ENCODE data around the gene MB. TPM values are rescaled to one million over a fixed set of nuclear protein-coding genes. Genes with fewer than 3 reads are reported as not detected.

The MB gene
- total RNA-seq, 1 donor from 2014 or later: not detected

- Mint-ChIP-seq H3K27me3 (ENCODE audit: insufficient read depth, low read depth) (peaks cover 11% of the 10 kb centered on the region), H3K4me3 (no peak overlapping the region)
Measured at GRCh38 chr22:35657571-35658312, 40.6 kb upstream of the MB start.

GRCh38 chr22:35656284-35656752, 39.2 kb upstream of the MB start:
- Histone ChIP-seq H3F3A (ENCODE audit: low read depth) (no peaks in the 10 kb centered on the region), H3K9ac (no peak overlapping the region), H3K4me1 (no peaks in the 10 kb centered on the region), H3K79me2 (ENCODE audit: low read depth) (no peaks in the 10 kb centered on the region), H2AFZ (replicated peaks) (no peak overlapping the region), H3K4me2 (no peak overlapping the region), H3K27ac (no peak overlapping the region), H4K20me1 (ENCODE audit: low read depth) (no peaks in the 10 kb centered on the region), H3K36me3 (no peaks in the 10 kb centered on the region), H3K4me3 (no peak overlapping the region), H3K27me3 (no peaks in the 10 kb centered on the region), H3K9me3 (ENCODE audit: low read depth) (no peaks in the 10 kb centered on the region)
- H3K27me3 Mint-ChIP-seq (ENCODE audit: insufficient read depth, low read depth): peaks cover 11% of the 10 kb centered on the region
- no peaks in the 10 kb centered on the region for H3K36me3 Mint-ChIP-seq
- no peaks in the 10 kb centered on the region for H3K4me1 Mint-ChIP-seq
- no peak for DNase-seq (ENCODE audit: low spot score)
- no peak overlapping the region for H3K4me3 Mint-ChIP-seq
- no peak for TF ChIP-seq EZH2phosphoT487 (IDR thresholded peaks at IDR 0.05)
- no peak for TF ChIP-seq EZH2 (IDR thresholded peaks at IDR 0.05)
- no peak for TF ChIP-seq CTCF (IDR thresholded peaks at IDR 0.05)
- H3K9me3 Mint-ChIP-seq: peaks cover 6% of the 10 kb centered on the region
- no peak overlapping the region for H3K27ac Mint-ChIP-seq

More at GRCh38 chr22:35657571-35658312, 40.6 kb upstream of the MB start:
- Histone ChIP-seq H3K36me3 (no peaks in the 10 kb centered on the region), H3K27me3 (no peaks in the 10 kb centered on the region), H3K9me3 (ENCODE audit: low read depth) (no peaks in the 10 kb centered on the region), H4K20me1 (ENCODE audit: low read depth) (no peaks in the 10 kb centered on the region), H3K9ac (no peak overlapping the region), H3K27ac (no peak overlapping the region), H3F3A (ENCODE audit: low read depth) (no peaks in the 10 kb centered on the region), H3K79me2 (ENCODE audit: low read depth) (no peaks in the 10 kb centered on the region), H2AFZ (replicated peaks) (no peak overlapping the region), H3K4me3 (no peak overlapping the region), H3K4me1 (no peaks in the 10 kb centered on the region), H3K4me2 (no peak overlapping the region)
- peaks cover 5% of the 10 kb centered on the region for H3K9me3 Mint-ChIP-seq
- TF ChIP-seq CTCF (IDR thresholded peaks at IDR 0.05): no peak
- TF ChIP-seq EZH2phosphoT487 (IDR thresholded peaks at IDR 0.05): no peak
- no peak for TF ChIP-seq EZH2 (IDR thresholded peaks at IDR 0.05)
- no peak for DNase-seq (ENCODE audit: low spot score)
- no peaks in the 10 kb centered on the region for H3K36me3 Mint-ChIP-seq
- H3K4me1 Mint-ChIP-seq: no peaks in the 10 kb centered on the region
- no peak overlapping the region for H3K27ac Mint-ChIP-seq

GRCh38 chr22:35653824-35654223, 36.7 kb upstream of the MB start:
- Histone ChIP-seq H3K4me2 (no peak overlapping the region), H3F3A (ENCODE audit: low read depth) (no peaks in the 10 kb centered on the region), H3K79me2 (ENCODE audit: low read depth) (no peaks in the 10 kb centered on the region), H3K4me3 (no peak overlapping the region), H3K9ac (no peak overlapping the region), H3K9me3 (ENCODE audit: low read depth) (no peaks in the 10 kb centered on the region), H3K36me3 (no peaks in the 10 kb centered on the region), H3K4me1 (peaks cover 2% of the 10 kb centered on the region), H2AFZ (replicated peaks) (no peak overlapping the region), H4K20me1 (ENCODE audit: low read depth) (no peaks in the 10 kb centered on the region), H3K27me3 (no peaks in the 10 kb centered on the region), H3K27ac (no peak overlapping the region)
- peaks cover 5% of the 10 kb centered on the region for H3K4me1 Mint-ChIP-seq
- DNase-seq (ENCODE audit: low spot score): no peak
- no peak overlapping the region for H3K4me3 Mint-ChIP-seq
- peaks cover 9% of the 10 kb centered on the region for H3K27me3 Mint-ChIP-seq (ENCODE audit: insufficient read depth, low read depth)
- H3K36me3 Mint-ChIP-seq: no peaks in the 10 kb centered on the region
- TF ChIP-seq EZH2phosphoT487 (IDR thresholded peaks at IDR 0.05) (no peak), EZH2 (IDR thresholded peaks at IDR 0.05) (no peak)
- no peak overlapping the region for H3K27ac Mint-ChIP-seq
- H3K9me3 Mint-ChIP-seq: peaks cover 5% of the 10 kb centered on the region

GRCh38 chr22:35651085-35651484, 34.0 kb upstream of the MB start:
- no peak overlapping the region for H3K27ac Mint-ChIP-seq
- H3K4me2 ChIP-seq: no peak overlapping the region
- no peaks in the 10 kb centered on the region for H3K36me3 Mint-ChIP-seq
- no peaks in the 10 kb centered on the region for H3K27me3 ChIP-seq
- H3K4me3 ChIP-seq: no peak overlapping the region
- no peak overlapping the region for H3K27ac ChIP-seq
- peaks cover 10% of the 10 kb centered on the region for H3K4me1 ChIP-seq
- no peaks in the 10 kb centered on the region for H3K79me2 ChIP-seq (ENCODE audit: low read depth)
- no peak overlapping the region for H3K9ac ChIP-seq
- no peak for TF ChIP-seq EZH2 (IDR thresholded peaks at IDR 0.05)
- no peak for TF ChIP-seq EZH2phosphoT487 (IDR thresholded peaks at IDR 0.05)
- TF ChIP-seq CTCF (IDR thresholded peaks at IDR 0.05): no peak
- peaks cover 5% of the 10 kb centered on the region for H3K9me3 Mint-ChIP-seq
- H2AFZ ChIP-seq (replicated peaks): no peak overlapping the region
- peaks cover 11% of the 10 kb centered on the region for H3K4me1 Mint-ChIP-seq
- no peaks in the 10 kb centered on the region for H3K9me3 ChIP-seq (ENCODE audit: low read depth)
- H3K27me3 Mint-ChIP-seq (ENCODE audit: insufficient read depth, low read depth): peaks cover 3% of the 10 kb centered on the region
- H3K4me3 Mint-ChIP-seq: no peak overlapping the region
- H3F3A ChIP-seq (ENCODE audit: low read depth): peaks cover 8% of the 10 kb centered on the region
- H4K20me1 ChIP-seq (ENCODE audit: low read depth): no peaks in the 10 kb centered on the region
- no peak for DNase-seq (ENCODE audit: low spot score)
- H3K36me3 ChIP-seq: no peaks in the 10 kb centered on the region
